ENCODE measurements around the gene PROSER3. TPM values are rescaled to one million over a fixed set of nuclear protein-coding genes. Genes with fewer than 3 reads are reported as not detected.
"Not testable (repeated sequence)": the region's sequence is repeated elsewhere in the genome, so short reads cannot be mapped to it uniquely, and the experiment has no call there.

Gene PROSER3
- total RNA-seq, 1 donor from 2014 or later, result 15.0 TPM

DNA sequence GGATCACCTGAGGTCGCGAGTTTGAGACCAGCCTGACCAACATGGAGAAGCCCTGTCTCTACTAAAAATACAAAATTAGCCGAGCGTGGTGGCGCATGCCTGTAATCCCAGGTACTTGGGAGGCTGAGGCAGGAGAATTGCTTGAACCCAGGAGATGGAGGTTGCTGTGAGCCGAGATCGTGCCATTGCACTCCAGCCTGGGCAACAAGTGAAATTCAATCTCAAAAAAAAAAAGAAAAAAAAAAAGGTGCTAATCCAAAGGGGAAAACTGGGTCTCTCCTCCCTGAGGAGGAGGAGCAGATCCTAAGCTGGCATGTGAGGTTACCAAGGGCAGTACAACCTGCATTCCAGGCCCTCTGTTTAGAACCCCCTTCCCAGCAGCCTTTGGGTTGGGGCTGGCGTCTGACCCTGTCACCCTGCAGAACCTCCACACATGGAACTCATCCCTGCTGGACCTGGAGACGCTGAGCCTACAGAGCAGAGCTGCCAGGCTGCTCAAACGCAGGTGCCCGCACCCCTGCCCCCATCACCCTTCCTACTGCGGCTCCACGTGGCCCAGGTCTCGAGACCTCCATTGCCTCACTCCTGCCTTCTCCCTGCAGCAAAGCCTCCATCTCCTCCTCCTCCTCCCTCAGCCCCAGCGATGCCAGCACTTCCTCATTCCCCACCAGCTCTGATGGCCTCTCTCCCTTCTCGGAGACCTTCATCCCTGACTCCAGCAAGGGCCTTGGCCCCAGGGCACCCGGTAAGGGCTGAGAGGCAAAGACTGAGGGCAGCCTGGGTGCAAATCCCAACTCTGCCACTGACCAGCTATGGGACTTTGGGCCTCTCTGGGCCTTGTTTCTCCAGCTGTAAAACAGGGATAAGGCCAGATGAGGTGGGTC, 6.7 kb downstream of the PROSER3 start:
- no peak for TF ChIP-seq CTCF (IDR thresholded peaks at IDR 0.05; ENCODE audit: unreplicated experiment)
- H3K27ac Mint-ChIP-seq (ENCODE audit: unreplicated experiment), result no peak overlapping the region

GRCh38 chr19:35766571-35767104, 8.7 kb downstream of the PROSER3 start:
- peaks cover 7% of the 10 kb centered on the region for H3K27me3 Mint-ChIP-seq (ENCODE audit: unreplicated experiment)
- peak overlapping the region; percentile 31 for H3K4me3 Mint-ChIP-seq (ENCODE audit: unreplicated experiment)
- no peaks in the 10 kb centered on the region for H3K4me1 Mint-ChIP-seq (ENCODE audit: unreplicated experiment)
- no peak for DNase-seq (ENCODE audit: low spot score)
- H3K9me3 Mint-ChIP-seq (ENCODE audit: unreplicated experiment), result no peaks in the 10 kb centered on the region
- no peak for TF ChIP-seq CTCF (IDR thresholded peaks at IDR 0.05; ENCODE audit: unreplicated experiment)
- no peak overlapping the region for H3K27ac Mint-ChIP-seq (ENCODE audit: unreplicated experiment)
- H3K36me3 Mint-ChIP-seq (ENCODE audit: low read depth, unreplicated experiment), result peaks cover 5% of the 10 kb centered on the region

More for the DNA sequence above, 6.7 kb downstream of the PROSER3 start:
- Mint-ChIP-seq H3K4me3 (ENCODE audit: unreplicated experiment) (no peak overlapping the region), H3K27me3 (ENCODE audit: unreplicated experiment) (peaks cover 5% of the 10 kb centered on the region), H3K36me3 (ENCODE audit: low read depth, unreplicated experiment) (peaks cover 5% of the 10 kb centered on the region), H3K4me1 (ENCODE audit: unreplicated experiment) (no peaks in the 10 kb centered on the region), H3K9me3 (ENCODE audit: unreplicated experiment) (no peaks in the 10 kb centered on the region)
- no peak for DNase-seq (ENCODE audit: low spot score)

DNA sequence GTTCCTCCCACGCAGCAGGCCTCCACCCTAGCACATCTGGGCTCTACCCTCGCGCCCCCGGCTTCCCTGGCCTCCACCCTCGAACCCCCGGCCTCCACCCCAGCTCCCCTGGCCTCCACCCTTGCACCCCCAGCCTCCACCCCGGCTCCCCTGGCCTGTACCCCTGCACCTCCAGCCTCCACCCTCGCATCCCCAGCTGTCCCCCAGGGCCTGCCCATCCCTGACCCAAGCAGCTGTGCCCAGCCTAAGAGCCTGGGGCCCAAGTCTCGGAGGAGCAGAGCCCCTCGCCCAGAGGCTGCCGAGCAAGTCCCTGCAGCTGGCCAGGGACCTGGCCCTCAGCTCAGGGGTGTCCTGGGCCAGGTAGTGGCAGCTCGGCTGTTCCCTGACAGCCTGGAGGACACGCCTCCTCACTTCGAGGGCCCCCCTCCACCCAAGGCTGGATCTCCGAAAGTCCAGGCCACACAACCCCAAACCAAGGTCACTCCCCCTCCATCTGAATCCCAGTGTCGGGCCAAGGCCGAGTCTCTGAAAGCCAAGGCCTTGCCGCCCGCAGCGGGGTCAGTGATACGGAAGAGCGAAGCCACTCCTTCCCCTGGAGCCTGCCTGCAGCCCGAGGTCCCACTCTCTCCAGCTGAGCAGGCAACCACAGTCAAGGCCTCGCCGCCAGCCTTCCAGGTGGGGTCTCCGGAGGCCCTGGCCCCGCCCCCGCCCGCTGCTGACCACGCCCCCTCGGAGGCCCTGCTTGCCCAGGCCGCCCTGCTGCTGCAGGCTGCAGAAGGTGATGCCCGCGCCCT, 9.5 kb downstream of the PROSER3 start:
- no peak for TF ChIP-seq CTCF (IDR thresholded peaks at IDR 0.05; ENCODE audit: unreplicated experiment)
- no peaks in the 10 kb centered on the region for H3K9me3 Mint-ChIP-seq (ENCODE audit: unreplicated experiment)
- DNase-seq (ENCODE audit: low spot score), result peak; percentile 46
- H3K27ac Mint-ChIP-seq (ENCODE audit: unreplicated experiment), result no peak overlapping the region
- no peaks in the 10 kb centered on the region for H3K4me1 Mint-ChIP-seq (ENCODE audit: unreplicated experiment)
- peaks cover 5% of the 10 kb centered on the region for H3K36me3 Mint-ChIP-seq (ENCODE audit: low read depth, unreplicated experiment)
- peaks cover 5% of the 10 kb centered on the region for H3K27me3 Mint-ChIP-seq (ENCODE audit: unreplicated experiment)
- H3K4me3 Mint-ChIP-seq (ENCODE audit: unreplicated experiment), result no peak overlapping the region

DNA sequence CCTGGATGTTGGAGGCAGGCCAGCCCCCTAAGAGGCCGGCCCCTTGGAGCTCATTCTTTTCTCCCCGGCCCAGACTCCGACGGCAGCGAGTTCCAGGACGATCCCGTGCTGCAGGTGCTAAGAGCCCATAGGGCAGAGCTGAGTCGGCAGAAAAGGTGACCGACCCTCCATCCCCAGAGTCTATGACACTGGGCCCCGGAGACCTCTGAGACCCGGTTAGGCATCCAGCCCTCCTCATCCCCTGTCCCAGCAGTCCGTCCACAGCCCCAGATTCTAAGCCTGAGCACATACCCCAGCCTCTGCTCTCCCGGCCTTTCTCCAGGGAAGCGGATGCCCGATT, 10.1 kb downstream of the PROSER3 start:
- Mint-ChIP-seq H3K4me1 (ENCODE audit: unreplicated experiment) (no peaks in the 10 kb centered on the region), H3K27ac (ENCODE audit: unreplicated experiment) (no peak overlapping the region), H3K4me3 (ENCODE audit: unreplicated experiment) (no peak overlapping the region), H3K27me3 (ENCODE audit: unreplicated experiment) (peaks cover 5% of the 10 kb centered on the region), H3K9me3 (ENCODE audit: unreplicated experiment) (no peaks in the 10 kb centered on the region), H3K36me3 (ENCODE audit: low read depth, unreplicated experiment) (peaks cover 5% of the 10 kb centered on the region)
- no peak for TF ChIP-seq CTCF (IDR thresholded peaks at IDR 0.05; ENCODE audit: unreplicated experiment)
- DNase-seq (ENCODE audit: low spot score), result no peak

DNA sequence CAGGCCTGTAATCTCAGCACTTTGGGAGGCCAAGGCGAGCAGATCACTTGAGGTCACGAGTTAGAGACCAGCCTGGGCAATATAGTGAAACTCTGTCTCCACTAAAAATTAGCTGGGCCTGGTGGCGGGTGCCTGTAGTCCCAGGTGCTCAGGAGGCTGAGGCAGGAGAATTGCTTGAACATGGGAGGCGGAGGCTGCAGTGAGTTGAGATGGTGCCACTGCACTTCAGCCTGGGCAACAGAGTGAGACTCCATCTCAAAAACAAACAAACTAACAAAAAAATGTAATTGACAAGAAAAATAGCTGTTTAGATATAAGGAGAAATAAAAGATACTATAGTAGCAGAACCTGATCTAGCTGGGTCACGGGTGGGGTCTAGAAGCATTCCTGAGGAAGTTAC, 14.4 kb downstream of the PROSER3 start:
- not testable (repeated sequence) for DNase-seq (ENCODE audit: low spot score); H3K27ac Mint-ChIP-seq (ENCODE audit: unreplicated experiment); H3K9me3 Mint-ChIP-seq (ENCODE audit: unreplicated experiment); H3K4me3 Mint-ChIP-seq (ENCODE audit: unreplicated experiment)
- peaks cover 10% of the 10 kb centered on the region for H3K36me3 Mint-ChIP-seq (ENCODE audit: low read depth, unreplicated experiment)
- H3K4me1 Mint-ChIP-seq (ENCODE audit: unreplicated experiment), result peaks cover 13% of the 10 kb centered on the region
- peaks cover 15% of the 10 kb centered on the region for H3K27me3 Mint-ChIP-seq (ENCODE audit: unreplicated experiment)

Measured in endothelial cell (in vitro differentiated cells).